ENCODE data around the gene PRDX6. TPM values are rescaled to one million over a fixed set of nuclear protein-coding genes. Genes with fewer than 3 reads are reported as not detected.

The PRDX6 gene
- total and polyA plus RNA-seq, 2 of the 4 experiments (the other 2 are of a cell fraction) = 373 to 426 TPM

DNA sequence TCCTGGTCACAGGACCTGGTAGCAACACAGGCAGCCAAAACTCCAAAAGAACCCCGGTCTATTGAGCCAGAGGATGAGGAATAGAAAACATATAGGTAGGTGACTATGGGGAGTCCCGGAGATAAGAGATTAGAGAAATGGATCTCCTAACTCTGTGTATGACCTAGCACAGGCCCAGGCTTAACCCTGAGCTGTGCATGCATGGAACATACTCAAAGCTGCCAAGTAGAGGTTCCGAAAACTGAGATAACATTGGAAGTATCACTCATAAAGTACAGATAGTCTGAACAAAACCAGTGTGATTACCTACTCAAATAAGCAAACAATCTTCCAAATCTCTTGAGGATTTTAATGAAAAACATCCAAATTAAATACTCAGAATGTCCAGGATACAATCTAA lies 31.5 kb upstream of the PRDX6 start:
- no peak overlapping the region for H4K5ac ChIP-seq (ENCODE audit: low read depth, low read length)
- POLR2A ChIA-PET (ENCODE audit: unreplicated experiment) = no interaction called here
- no peak overlapping the region for H3K4ac ChIP-seq (ENCODE audit: low read depth, low read length)
- TF ChIP-seq RAD21 (IDR thresholded peaks at IDR 0.05; ENCODE audit: low read length) (no peak), CHD1 (IDR thresholded peaks at IDR 0.05; ENCODE audit: low read depth, low read length) (no peak), BHLHE40 (IDR thresholded peaks at IDR 0.05; ENCODE audit: low read depth, low read length) (no peak), MXI1 (IDR thresholded peaks at IDR 0.05; ENCODE audit: borderline replicate concordance, low read depth, low read length) (no peak), POLR2A (IDR thresholded peaks at IDR 0.05; ENCODE audit: low read depth, low read length) (no peak), RCOR1 (IDR thresholded peaks at IDR 0.05; ENCODE audit: insufficient replicate concordance, low read length) (no peak), MAZ (IDR thresholded peaks at IDR 0.05; ENCODE audit: borderline replicate concordance, low read depth, low read length) (no peak), RFX5 (IDR thresholded peaks at IDR 0.05; ENCODE audit: low read depth, low read length) (no peak), SMC3 (IDR thresholded peaks at IDR 0.05; ENCODE audit: low read depth, low read length) (no peak), MAFK (IDR thresholded peaks at IDR 0.05; ENCODE audit: low read depth, low read length) (no peak), FOS (IDR thresholded peaks at IDR 0.05; ENCODE audit: low read depth, low read length) (no peak), NFE2L2 (IDR thresholded peaks at IDR 0.05; ENCODE audit: low read depth, low read length) (no peak)
- TF ChIP-seq, protein P1, sequence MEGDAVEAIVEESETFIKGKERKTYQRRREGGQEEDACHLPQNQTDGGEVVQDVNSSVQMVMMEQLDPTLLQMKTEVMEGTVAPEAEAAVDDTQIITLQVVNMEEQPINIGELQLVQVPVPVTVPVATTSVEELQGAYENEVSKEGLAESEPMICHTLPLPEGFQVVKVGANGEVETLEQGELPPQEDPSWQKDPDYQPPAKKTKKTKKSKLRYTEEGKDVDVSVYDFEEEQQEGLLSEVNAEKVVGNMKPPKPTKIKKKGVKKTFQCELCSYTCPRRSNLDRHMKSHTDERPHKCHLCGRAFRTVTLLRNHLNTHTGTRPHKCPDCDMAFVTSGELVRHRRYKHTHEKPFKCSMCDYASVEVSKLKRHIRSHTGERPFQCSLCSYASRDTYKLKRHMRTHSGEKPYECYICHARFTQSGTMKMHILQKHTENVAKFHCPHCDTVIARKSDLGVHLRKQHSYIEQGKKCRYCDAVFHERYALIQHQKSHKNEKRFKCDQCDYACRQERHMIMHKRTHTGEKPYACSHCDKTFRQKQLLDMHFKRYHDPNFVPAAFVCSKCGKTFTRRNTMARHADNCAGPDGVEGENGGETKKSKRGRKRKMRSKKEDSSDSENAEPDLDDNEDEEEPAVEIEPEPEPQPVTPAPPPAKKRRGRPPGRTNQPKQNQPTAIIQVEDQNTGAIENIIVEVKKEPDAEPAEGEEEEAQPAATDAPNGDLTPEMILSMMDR (conservative IDR thresholded peaks at IDR 0.05; ENCODE audit: low read depth, low read length) = no peak
- TF ChIP-seq, protein P2, sequence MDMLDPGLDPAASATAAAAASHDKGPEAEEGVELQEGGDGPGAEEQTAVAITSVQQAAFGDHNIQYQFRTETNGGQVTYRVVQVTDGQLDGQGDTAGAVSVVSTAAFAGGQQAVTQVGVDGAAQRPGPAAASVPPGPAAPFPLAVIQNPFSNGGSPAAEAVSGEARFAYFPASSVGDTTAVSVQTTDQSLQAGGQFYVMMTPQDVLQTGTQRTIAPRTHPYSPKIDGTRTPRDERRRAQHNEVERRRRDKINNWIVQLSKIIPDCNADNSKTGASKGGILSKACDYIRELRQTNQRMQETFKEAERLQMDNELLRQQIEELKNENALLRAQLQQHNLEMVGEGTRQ (IDR thresholded peaks at IDR 0.05; ENCODE audit: low read depth, low read length) = no peak
- TF ChIP-seq, protein P3, sequence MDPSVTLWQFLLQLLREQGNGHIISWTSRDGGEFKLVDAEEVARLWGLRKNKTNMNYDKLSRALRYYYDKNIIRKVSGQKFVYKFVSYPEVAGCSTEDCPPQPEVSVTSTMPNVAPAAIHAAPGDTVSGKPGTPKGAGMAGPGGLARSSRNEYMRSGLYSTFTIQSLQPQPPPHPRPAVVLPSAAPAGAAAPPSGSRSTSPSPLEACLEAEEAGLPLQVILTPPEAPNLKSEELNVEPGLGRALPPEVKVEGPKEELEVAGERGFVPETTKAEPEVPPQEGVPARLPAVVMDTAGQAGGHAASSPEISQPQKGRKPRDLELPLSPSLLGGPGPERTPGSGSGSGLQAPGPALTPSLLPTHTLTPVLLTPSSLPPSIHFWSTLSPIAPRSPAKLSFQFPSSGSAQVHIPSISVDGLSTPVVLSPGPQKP (IDR thresholded peaks at IDR 0.05; ENCODE audit: borderline replicate concordance, low read depth, low read length) = no peak
- H3K9me3 ChIP-seq (ENCODE audit: control insufficient read depth, insufficient read depth, low read length) = no peaks in the 10 kb centered on the region
- in situ Hi-C loops (cut with MboI; ENCODE audit: low sequenced_read_pairs) (no loop called here), intact Hi-C loops (cut with micrococcal nuclease) (no loop called here), dilution Hi-C loops (cut with HindIII; ENCODE audit: low sequenced_read_pairs, unreplicated experiment) (no loop called here)
- H2BK120ac ChIP-seq (ENCODE audit: low read depth, low read length) = no peak overlapping the region
- H3K9ac ChIP-seq (ENCODE audit: low read depth, low read length) = no peak overlapping the region
- no peak overlapping the region for H3K18ac ChIP-seq (ENCODE audit: low read depth, low read length)
- WGBS, 2 experiments (ENCODE audit: extremely low coverage in 2 of 2, insufficient read length in 1 of 2) = no CpG with 5 or more reads among the region's 3 CpGs
- no peak overlapping the region for H2AFZ ChIP-seq (replicated peaks; ENCODE audit: low read length, poor library complexity)
- no peak overlapping the region for H2BK15ac ChIP-seq (ENCODE audit: low read depth, low read length)
- no peaks in the 10 kb centered on the region for H3K9me1 ChIP-seq (ENCODE audit: insufficient read depth, low read length)
- no peak overlapping the region for H2BK20ac ChIP-seq (ENCODE audit: low read depth, low read length)
- H2AK5ac ChIP-seq (ENCODE audit: low read depth, low read length) = no peak overlapping the region
- no peaks in the 10 kb centered on the region for H4K20me1 ChIP-seq (ENCODE audit: insufficient read depth, low read length)
- no peak overlapping the region for H4K91ac ChIP-seq (ENCODE audit: insufficient read depth, low read depth, low read length)
- H3K23ac ChIP-seq (ENCODE audit: low read depth, low read length) = no peak overlapping the region
- H3K79me1 ChIP-seq (ENCODE audit: low read depth in 1 of 2, low read length in 2 of 2) = peaks cover 5 to 15% of the 10 kb centered on the region in 2 experiments; a peak in 2 of 4 replicates
- DNase-seq (no peak), ATAC-seq (ENCODE audit: low read depth) (no peak)
- peaks cover 2% of the 10 kb centered on the region; the same call in 1 of the 2 replicates for H3K4me1 ChIP-seq (ENCODE audit: control insufficient read depth, insufficient read depth, low read length)
- no peak overlapping the region for H3K27ac ChIP-seq (ENCODE audit: insufficient read depth, low read length)
- H3K14ac ChIP-seq (replicated peaks; ENCODE audit: low read depth, low read length) = no peak overlapping the region
- H2BK5ac ChIP-seq (ENCODE audit: low read depth, low read length, poor library complexity, severe bottlenecking) = no peak overlapping the region
- no peak overlapping the region for H4K8ac ChIP-seq (ENCODE audit: low read depth in 2 of 2, low read length in 2 of 2)
- H3K4me3 ChIP-seq (ENCODE audit: insufficient read depth, low read depth, low read length) = no peak overlapping the region
- H3K56ac ChIP-seq (ENCODE audit: extremely low read depth, insufficient read depth, low read length) = no peak overlapping the region
- H3K4me2 ChIP-seq (ENCODE audit: low read depth, low read length) = no peak overlapping the region
- H3K27me3 ChIP-seq (ENCODE audit: control insufficient read depth, insufficient read depth, low read length) = no peaks in the 10 kb centered on the region
- no peak overlapping the region for H2AK9ac ChIP-seq (replicated peaks; ENCODE audit: low read depth, low read length, poor library complexity)
- 0 out of 2 replicates have a peak, but pooled peaks cover 1% of the 10 kb centered on the region for H3K36me3 ChIP-seq (ENCODE audit: control insufficient read depth, insufficient read depth, low read length)
- BruUV-seq (replicated peaks) = no TSS peak
- CTCF ChIA-PET = interaction anchor here (0.6 kb wide), 1 partner anchor 16 kb away, joined by 3 read pairs; no protein-coding TSS in a partner anchor

All from IMR-90 (cell line).